Tibial nerve (tissue), 4 donors: ENCODE measurements around the gene AGBL1. TPM values are rescaled to one million over a fixed set of nuclear protein-coding genes. Genes with fewer than 3 reads are reported as not detected.

ENCODE experiments used
- DNase-seq, 2 donors: peaks; one replicate each; pipeline ENCODE4 v3.0.0-alpha.2; 2019; ENCODE audit warnings: low spot score in 2 of 2
- H3K27ac ChIP-seq, 4 donors: fragments of 200-600 bp; sonication (generic) in 3 of 4; one replicate each; pipeline ENCODE4 v1.5.1; 2017 to 2019; ENCODE audit warnings: mild to moderate bottlenecking in 1 of 4
- H3K27me3 ChIP-seq, 2 donors: fragments of 200-600 bp; sonication (generic) in 1 of 2; one replicate each; pipeline versions ENCODE4 v1.5.1 to v1.6.0; 2017 to 2019
- H3K36me3 ChIP-seq, 3 donors: fragments of 200-600 bp; sonication (generic); one replicate each; pipeline ENCODE4 v1.5.1; 2018 to 2019
- H3K4me1 ChIP-seq, 4 donors: fragments of 200-600 bp; sonication (generic) in 3 of 4; one replicate each; pipeline ENCODE4 v1.5.1; 2017 to 2019
- H3K4me3 ChIP-seq, 4 donors: fragments of 200-600 bp; sonication (generic) in 3 of 4; one replicate each; pipeline ENCODE4 v1.5.1; 2017 to 2019; ENCODE audit warnings: mild to moderate bottlenecking in 1 of 4, moderate library complexity in 1 of 4
- H3K9me3 ChIP-seq, 4 donors: fragments of 200-600 bp; sonication (generic) in 3 of 4; one replicate each; pipeline ENCODE4 v1.5.1; 2017 to 2019
- CTCF ChIP-seq, 5 experiments: fragments of 200-600 bp in 3 of 5; fragments of 450-650 bp in 2 of 5; sonication (generic) in 3 of 5; IDR thresholded peaks; one replicate each; pipeline ENCODE4 v1.5.1; 2016 to 2019; ENCODE audit warnings: antibody characterized with exemption in 5 of 5, mild to moderate bottlenecking in 3 of 5, moderate library complexity in 2 of 5
- EP300 ChIP-seq, 2 donors: sonication (generic); formaldehyde crosslinking; IDR thresholded peaks; one replicate each; pipeline ENCODE4 v1.6.1; 2017; ENCODE audit warnings: antibody characterized with exemption in 2 of 2, mild to moderate bottlenecking in 1 of 2
- POLR2A ChIP-seq, 2 donors: fragments of 450-650 bp; IDR thresholded peaks; one replicate each; pipeline ENCODE4 v1.6.1; 2017; ENCODE audit warnings: antibody characterized with exemption in 2 of 2, mild to moderate bottlenecking in 2 of 2, moderate library complexity in 2 of 2
- whole genome bisulfite sequencing, 2 donors: methylation state at CpG; one replicate each; pipeline ENCODE4 v1.1.5; 2018; 5-methylcytosine and 5-hydroxymethylcytosine counted together
- total RNA-seq, 4 donors: library from RNA; depleted of rRNA; stranded (reverse); fragments of >200 nt; gene quantifications; one replicate each; pipeline ENCODE4 v1.1.0, GENCODE V29; 2016

Gene AGBL1
- total RNA-seq, 4 donors from 2014 or later = under 0.01 to 1.2 (median 0.21) TPM; not detected in 1

- WGBS, 2 donors = 77 to 83% methylated on average over 2 of the region's 2 CpGs
- Histone ChIP-seq H3K27me3 (no peaks in the 10 kb centered on the region), H3K4me3 (no peak overlapping the region), H3K27ac (no peak overlapping the region), H3K36me3 (no peaks in the 10 kb centered on the region), H3K9me3 (no peaks in the 10 kb centered on the region), H3K4me1 (peaks cover 0 to 15% (median 2%) of the 10 kb centered on the region in 4 donors)
- DNase-seq = no peak
- TF ChIP-seq POLR2A (IDR thresholded peaks at IDR 0.05) (no peak), CTCF (IDR thresholded peaks at IDR 0.05) (no peak), EP300 (IDR thresholded peaks at IDR 0.05) (no peak)
Observed at GRCh38 chr15:86833595-86833994, 753.9 kb downstream of the AGBL1 start.

- Histone ChIP-seq H3K4me1 (peaks cover 0 to 15% (median 2%) of the 10 kb centered on the region in 4 donors), H3K9me3 (no peaks in the 10 kb centered on the region), H3K27ac (no peak overlapping the region), H3K36me3 (no peaks in the 10 kb centered on the region), H3K4me3 (no peak overlapping the region), H3K27me3 (no peaks in the 10 kb centered on the region)
- DNase-seq = no peak
- WGBS, 2 donors = 88 to 95% methylated on average over 7 of the region's 7 CpGs
- TF ChIP-seq CTCF (IDR thresholded peaks at IDR 0.05) (no peak), EP300 (IDR thresholded peaks at IDR 0.05) (no peak), POLR2A (IDR thresholded peaks at IDR 0.05) (no peak)
Observed at GRCh38 chr15:86834115-86834863, 754.6 kb downstream of the AGBL1 start.

GRCh38 chr15:86837294-86838061 lies 757.8 kb downstream of the AGBL1 start:
- H3K36me3 ChIP-seq = no peaks in the 10 kb centered on the region
- peaks cover 0 to 15% (median 2%) of the 10 kb centered on the region in 4 donors for H3K4me1 ChIP-seq
- peak overlapping the region in 1 of 4 donors; percentile 18 for H3K27ac ChIP-seq
- WGBS, 2 donors = 17 to 26% methylated on average over 4 of the region's 4 CpGs
- H3K4me3 ChIP-seq = no peak overlapping the region
- no peak for DNase-seq
- no peaks in the 10 kb centered on the region for H3K9me3 ChIP-seq
- TF ChIP-seq CTCF (IDR thresholded peaks at IDR 0.05) (no peak), EP300 (IDR thresholded peaks at IDR 0.05) (no peak), POLR2A (IDR thresholded peaks at IDR 0.05) (no peak)
- H3K27me3 ChIP-seq = no peaks in the 10 kb centered on the region

GRCh38 chr15:86839502-86839901 lies 759.8 kb downstream of the AGBL1 start:
- no peak for DNase-seq
- TF ChIP-seq CTCF (IDR thresholded peaks at IDR 0.05) = no peak
- no peak for TF ChIP-seq EP300 (IDR thresholded peaks at IDR 0.05)
- no peak for TF ChIP-seq POLR2A (IDR thresholded peaks at IDR 0.05)
- H3K27me3 ChIP-seq = no peaks in the 10 kb centered on the region
- H3K4me1 ChIP-seq = peaks cover 0 to 15% (median 2%) of the 10 kb centered on the region in 4 donors
- no peak overlapping the region for H3K27ac ChIP-seq
- no peaks in the 10 kb centered on the region for H3K36me3 ChIP-seq
- WGBS, 2 donors = 83 to 87% methylated on average over 3 of the region's 3 CpGs
- no peaks in the 10 kb centered on the region for H3K9me3 ChIP-seq
- H3K4me3 ChIP-seq = no peak overlapping the region

- DNase-seq = no peak
- Histone ChIP-seq H3K27ac (no peak overlapping the region), H3K36me3 (no peaks in the 10 kb centered on the region), H3K4me1 (peaks cover 0 to 15% (median 2%) of the 10 kb centered on the region in 4 donors), H3K4me3 (no peak overlapping the region), H3K9me3 (peaks cover 0 to 3% (median 0%) of the 10 kb centered on the region in 4 donors), H3K27me3 (no peaks in the 10 kb centered on the region)
- WGBS, 2 donors = 40 to 76% methylated on average over 2 of the region's 2 CpGs
- no peak for TF ChIP-seq POLR2A (IDR thresholded peaks at IDR 0.05)
- no peak for TF ChIP-seq EP300 (IDR thresholded peaks at IDR 0.05)
- no peak for TF ChIP-seq CTCF (IDR thresholded peaks at IDR 0.05)
Observed at GRCh38 chr15:86840996-86841395, 761.3 kb downstream of the AGBL1 start.
